ENCODE measurements around the gene SPSB2.
"Not testable (repeated sequence)": the region's sequence is repeated elsewhere in the genome, so short reads cannot be mapped to it uniquely, and the experiment has no call there.

SPSB2 gene, protein sequence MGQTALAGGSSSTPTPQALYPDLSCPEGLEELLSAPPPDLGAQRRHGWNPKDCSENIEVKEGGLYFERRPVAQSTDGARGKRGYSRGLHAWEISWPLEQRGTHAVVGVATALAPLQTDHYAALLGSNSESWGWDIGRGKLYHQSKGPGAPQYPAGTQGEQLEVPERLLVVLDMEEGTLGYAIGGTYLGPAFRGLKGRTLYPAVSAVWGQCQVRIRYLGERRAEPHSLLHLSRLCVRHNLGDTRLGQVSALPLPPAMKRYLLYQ

DNA sequence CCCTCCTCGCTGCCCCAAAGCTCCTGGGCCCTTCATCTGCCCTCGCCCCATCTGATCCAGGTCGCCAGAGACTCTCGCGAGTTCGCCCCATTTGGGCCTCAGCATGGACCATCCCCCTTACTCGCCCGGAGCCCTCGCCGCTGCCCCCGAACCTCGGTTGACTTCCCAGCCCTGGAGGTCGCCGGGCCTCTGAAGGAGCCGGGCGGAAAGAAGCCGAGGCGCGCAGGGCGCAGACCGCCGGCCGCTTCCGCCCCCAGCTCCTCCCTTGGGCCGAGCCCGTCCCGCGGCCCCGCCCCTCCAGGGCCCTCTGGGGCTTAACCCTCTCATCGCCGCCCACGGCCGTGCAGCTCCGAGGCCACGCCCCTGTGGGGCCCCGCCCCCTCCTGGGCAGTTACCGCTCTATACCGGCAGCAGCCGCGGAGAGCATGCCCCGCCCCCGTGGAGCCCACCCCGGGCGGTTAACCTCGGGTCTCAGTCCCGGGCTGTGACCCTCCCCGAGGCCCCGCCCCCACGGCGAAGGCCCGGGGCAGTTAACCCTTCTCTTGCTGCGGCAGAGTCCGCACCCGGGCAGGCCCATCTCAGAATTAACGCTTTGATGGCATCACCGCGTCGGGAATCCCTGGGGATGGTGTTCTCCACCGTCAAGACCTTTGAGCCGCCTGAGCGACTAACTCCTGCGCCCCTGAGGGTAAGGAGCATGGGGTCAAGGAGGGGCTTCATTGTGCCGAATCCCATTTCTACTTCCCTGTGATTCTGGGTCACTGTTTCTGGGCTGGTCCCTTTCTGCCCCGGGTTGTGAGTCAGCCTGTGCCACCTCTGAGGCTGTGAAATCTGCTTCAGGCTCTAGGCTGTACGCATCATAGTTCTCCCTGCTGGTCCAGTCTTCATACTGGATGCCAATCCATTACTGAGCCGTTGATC is at the start of gene SPSB2:
SPSB2 (minus strand) TSS at position 210 of the 921 bp plus-strand sequence. CDS start 402 bp downstream, outside the sequence.
- DNase-seq = peak; percentile 99

DNA sequence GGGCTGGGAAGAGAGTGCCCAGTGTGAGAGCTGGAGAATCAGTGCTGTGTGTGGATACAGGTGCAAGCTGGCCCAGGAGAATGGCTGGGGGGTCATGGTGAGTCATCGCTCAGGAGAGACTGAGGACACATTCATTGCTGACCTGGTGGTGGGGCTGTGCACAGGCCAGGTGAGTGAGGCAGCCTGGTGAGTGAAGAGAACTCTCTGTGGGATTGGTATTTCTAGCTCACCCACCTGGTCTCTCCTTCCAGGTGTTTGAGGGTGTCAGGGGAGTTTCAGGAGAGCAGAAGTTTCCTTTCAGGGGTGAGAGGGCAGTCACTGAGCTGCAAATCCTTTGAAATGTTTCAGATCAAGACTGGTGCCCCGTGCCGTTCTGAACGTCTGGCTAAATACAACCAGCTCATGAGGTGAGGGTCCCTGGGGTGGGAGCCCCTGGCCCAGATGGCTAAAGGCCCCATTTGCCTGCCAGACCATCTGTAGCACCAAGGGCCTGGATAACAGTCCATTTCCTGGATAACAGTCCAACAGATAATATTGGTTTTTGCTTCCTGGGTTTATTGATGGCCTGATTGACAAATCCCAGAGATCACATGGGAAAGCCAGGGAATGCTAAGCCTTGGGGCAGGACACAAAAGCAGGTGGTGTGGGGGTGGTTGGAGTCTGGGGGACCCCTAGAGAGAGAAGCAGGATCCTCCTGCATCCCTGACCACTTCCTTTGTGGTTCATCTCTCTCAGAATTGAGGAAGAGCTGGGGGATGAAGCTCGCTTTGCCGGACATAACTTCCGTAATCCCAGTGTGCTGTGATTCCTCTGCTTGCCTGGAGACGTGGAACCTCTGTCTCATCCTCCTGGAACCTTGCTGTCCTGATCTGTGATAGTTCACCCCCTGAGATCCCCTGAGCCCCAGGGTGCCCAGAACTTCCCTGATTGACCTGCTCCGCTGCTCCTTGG is 49.2 kb upstream of the SPSB2 start:
- no peak for DNase-seq

DNA sequence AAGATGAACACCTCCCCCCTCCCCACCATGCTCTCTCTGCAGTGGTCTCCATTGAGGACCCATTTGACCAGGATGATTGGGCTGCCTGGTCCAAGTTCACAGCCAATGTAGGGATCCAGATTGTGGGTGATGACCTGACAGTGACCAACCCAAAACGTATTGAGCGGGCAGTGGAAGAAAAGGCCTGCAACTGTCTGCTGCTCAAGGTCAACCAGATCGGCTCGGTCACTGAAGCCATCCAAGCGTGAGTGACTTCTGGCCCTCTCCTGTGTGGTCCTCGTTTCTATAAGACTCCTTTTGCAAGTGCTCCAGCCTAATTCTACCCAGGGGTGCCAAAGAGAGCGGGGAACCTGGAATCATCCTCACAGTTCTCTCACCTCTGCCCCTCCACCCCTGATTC is 48.4 kb upstream of the SPSB2 start:
- DNase-seq = no peak

DNA sequence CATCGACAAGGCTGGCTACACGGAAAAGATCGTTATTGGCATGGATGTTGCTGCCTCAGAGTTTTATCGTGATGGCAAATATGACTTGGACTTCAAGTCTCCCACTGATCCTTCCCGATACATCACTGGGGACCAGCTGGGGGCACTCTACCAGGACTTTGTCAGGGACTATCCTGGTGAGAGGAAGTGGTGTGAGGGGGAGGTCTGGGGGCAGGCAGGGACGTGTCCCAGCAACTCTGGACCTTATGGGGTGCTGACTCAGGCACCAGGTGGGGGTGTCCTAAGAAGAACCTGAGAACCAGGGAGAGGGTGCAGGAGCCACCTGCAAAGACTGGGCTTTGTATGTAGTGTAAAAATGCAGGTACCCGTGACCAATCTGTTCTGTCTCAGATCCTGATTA is 46.5 kb upstream of the SPSB2 start:
- peak; percentile 40 for DNase-seq

DNA sequence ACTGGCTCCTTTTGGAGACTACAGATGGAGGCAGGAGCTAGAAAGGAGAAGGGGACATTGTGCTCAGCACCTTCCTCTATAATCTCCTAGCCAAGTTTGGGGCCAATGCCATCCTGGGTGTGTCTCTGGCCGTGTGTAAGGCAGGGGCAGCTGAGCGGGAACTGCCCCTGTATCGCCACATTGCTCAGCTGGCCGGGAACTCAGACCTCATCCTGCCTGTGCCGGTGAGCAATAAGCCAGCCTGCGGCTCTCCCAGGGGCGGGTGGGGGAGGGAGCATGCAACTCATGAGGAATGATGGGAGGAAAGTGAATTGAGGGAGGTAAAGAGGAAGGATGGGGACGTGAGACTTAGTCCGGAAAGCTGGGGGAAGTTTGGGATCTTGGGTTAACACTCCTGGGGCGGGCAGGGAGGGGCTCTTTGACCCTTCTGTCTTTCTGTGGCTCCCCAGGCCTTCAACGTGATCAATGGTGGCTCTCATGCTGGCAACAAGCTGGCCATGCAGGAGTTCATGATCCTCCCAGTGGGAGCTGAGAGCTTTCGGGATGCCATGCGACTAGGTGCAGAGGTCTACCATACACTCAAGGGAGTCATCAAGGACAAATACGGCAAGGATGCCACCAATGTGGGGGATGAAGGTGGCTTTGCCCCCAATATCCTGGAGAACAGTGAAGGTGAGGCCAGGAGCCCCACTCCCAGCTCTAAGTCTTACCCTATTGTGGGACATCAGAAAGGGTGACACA is 44.6 kb upstream of the SPSB2 start:
- DNase-seq = no peak

DNA sequence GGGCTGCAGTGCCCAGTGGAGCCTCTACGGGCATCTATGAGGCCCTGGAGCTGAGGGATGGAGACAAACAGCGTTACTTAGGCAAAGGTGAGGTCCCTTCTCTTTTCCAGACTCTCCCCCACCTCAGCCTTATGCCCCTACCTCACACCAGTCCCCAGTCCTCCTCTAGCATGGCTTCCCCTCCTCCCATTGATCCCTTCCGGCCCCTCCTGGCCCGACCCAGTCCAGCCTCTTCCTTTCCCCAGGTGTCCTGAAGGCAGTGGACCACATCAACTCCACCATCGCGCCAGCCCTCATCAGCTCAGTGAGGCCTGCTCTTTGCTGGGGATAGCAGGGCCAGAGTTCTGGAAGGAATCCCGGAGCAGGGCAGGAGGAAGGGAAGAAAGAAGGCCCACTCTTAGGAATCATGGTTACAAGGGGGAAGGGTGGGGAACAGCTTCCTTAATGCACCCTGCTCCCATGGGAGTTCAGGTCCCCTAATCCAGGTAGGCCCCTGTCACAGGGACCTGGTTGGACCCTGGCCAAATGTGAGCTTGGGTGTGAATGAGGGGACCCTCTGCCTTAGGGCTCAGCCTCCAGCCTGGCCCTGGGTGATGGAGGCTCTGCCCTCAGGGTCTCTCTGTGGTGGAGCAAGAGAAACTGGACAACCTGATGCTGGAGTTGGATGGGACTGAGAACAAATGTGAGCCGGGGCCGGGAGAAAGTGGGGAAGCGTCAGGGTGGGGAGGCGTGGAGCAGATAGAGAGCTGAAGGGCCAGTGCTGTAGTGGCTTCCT is 43.5 kb upstream of the SPSB2 start:
- DNase-seq = no peak

DNA sequence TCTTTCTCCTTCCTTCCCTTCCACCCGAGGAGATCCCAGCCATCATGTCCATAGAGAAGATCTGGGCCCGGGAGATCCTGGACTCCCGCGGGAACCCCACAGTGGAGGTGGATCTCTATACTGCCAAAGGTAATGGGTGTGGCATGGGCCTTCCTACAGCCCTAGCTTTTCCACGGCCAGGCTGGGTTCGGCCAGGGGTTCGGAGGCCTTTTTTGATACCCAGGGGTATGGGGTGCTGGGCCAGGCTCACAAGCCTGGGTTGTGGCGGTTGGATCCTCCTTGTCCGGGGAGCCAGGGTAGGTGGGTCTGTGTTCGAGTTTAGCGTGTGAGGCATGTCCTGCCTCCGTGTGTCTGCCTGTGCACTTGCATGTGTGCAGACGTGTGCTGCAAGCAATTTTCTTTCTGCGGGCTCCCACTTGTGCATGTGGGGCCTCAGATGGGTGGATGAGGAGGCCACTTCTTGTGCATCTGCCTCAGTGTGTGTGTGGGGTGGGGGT is 42.7 kb upstream of the SPSB2 start:
- DNase-seq = no peak

DNA sequence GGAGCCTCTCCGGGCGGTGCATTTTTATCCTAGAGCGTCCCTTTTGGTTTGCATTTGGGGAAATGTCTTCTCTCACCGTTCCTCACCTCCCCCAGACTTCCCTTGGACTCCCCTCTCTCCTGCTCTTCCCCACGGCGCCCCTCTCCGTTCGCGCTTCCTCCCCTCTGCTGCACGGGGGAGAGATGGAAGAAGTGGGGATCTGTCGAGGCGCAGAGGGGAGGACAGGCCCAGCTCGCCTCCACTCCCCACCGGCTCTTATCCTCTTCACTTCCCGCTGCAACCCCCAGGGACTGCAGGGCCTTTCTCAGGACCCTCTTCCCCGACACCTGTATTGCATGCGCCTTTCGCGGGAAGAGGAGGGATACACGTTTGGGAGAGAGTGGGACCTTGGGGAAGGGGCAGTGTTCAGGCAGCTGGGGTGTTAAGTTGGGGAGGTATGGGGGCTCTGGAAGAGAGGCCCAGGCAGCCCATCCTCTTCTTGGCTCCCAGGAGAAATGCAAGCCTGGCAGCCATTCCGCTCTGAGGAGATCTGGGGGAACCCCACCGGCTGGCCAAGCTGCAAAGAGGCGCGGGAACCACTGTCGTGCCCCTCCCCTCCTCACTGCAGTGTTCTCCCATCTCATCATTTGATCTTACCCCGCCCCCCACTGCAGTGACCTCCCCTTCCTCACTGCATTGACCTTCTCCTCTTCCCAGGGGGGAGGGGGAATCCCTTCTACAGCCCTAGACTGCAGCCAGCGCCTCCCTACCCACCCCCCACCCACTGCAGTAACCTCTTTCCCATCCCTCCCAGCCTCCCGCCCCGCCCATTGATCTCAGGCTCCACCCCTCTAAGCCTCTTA is 42.1 kb upstream of the SPSB2 start:
- peak; percentile 61 for DNase-seq

DNA sequence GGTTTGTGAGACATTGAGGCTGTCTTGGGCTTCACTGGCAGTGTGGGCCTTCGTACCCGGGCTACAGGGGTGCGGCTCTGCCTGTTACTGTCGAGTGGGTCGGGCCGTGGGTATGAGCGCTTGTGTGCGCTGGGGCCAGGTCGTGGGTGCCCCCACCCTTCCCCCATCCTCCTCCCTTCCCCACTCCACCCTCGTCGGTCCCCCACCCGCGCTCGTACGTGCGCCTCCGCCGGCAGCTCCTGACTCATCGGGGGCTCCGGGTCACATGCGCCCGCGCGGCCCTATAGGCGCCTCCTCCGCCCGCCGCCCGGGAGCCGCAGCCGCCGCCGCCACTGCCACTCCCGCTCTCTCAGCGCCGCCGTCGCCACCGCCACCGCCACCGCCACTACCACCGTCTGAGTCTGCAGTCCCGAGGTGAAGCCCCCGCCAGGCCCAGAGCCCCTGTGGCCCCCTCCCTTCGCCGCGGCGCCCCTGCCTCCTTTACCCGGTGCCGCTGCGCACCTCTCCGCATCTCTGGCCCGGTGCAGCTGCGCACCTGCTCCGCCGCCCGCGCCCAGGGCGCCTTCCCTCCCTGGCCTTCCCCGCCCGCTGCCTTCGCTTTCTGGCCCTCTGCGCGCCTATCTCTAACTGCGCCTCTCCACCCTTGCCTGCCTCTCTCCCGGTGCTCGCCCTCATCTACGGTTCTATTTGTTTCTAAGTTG is 41.3 kb upstream of the SPSB2 start, which contains the start of gene ENO2:
ENO2 (plus strand) TSS at position 335 of the 701 bp plus-strand sequence. CDS start 1,253 bp downstream, outside the sequence.
- peak; percentile 60 for DNase-seq

DNA sequence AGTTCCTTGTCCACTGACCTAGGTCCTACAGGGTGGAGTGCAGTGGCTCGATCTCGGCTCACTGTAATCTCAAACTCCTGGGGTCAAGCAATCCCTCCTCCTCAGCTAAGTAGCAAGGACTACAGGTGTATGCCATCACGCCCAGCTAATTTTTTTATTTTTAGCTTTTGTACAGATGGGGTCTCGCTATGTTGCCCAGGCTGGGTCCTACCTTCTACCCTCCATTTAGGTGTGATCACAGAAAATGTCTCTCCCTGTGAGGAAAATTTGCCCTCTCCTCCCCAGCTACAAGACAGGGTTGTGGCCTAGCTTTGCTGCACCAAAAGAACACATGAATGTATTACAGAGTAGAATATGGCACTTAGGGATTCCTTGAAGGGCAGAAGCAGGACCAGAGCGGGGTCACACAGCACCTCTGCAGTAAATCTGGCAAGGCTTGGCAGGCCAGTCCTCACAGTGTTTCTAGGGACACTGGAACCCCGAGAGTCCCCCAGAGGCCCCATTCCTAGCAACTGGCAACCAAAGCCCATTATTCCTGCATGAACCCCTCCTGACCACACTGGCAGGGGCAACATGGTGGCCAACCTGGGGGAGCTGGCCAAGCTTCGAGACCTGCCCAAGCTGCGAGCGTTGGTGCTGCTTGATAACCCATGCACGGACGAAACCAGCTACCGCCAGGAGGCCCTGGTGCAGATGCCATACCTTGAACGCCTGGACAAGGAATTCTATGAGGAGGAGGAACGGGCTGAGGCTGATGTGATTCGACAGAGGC is 39.2 kb upstream of the SPSB2 start:
- no peak for DNase-seq

DNA sequence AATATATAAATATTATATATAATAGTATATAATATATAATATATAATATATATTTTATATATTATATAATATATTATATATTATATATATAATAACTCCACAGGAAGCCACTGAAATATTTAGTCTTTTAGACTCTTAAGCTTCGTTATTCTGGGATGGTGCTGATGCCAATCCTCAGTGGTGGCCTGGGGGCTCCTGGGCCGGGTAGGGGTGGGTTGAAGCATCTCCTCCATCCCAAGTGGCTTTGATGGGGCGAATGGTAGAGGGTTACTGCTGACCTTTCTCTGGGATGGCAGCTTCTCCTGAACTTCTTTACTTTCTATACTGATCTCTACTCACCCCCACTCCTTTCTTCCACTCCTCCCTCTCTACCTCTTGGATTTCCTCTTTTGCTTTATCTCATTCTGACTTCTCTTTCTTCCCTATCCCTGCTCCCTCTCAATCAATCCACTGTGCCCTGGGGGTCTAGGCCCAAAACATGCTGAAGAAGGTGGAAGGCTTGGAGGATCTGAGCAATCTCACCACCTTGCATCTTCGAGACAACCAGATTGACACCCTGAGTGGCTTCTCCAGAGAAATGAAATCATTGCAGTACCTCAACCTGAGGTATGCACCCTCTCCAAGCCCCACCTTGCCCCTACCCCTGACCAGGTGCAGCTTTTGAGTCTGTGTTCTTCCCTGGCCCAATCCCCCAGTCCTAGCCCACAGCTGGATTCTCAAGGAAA is 36.5 kb upstream of the SPSB2 start:
- DNase-seq = no peak

DNA sequence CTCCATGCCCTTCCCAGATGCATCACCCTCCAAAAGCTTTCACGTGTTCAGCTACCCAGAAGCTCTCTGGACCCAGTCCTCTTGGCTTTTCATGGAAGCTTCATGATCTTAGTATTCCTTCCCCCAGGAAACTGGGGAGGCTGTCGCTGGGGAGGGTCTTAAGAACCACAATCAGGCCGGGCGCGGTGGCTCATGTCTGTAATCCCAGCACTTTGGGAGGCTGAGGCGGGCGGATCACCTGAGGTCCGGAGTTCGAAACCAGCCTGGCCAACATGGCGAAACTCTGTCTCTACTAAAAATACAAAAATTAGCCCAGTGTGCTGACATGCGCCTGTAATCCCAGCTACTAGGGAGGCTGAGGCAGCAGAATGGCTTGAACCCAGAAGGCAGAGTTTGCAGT is 35.0 kb upstream of the SPSB2 start:
- not testable (repeated sequence) for DNase-seq

DNA sequence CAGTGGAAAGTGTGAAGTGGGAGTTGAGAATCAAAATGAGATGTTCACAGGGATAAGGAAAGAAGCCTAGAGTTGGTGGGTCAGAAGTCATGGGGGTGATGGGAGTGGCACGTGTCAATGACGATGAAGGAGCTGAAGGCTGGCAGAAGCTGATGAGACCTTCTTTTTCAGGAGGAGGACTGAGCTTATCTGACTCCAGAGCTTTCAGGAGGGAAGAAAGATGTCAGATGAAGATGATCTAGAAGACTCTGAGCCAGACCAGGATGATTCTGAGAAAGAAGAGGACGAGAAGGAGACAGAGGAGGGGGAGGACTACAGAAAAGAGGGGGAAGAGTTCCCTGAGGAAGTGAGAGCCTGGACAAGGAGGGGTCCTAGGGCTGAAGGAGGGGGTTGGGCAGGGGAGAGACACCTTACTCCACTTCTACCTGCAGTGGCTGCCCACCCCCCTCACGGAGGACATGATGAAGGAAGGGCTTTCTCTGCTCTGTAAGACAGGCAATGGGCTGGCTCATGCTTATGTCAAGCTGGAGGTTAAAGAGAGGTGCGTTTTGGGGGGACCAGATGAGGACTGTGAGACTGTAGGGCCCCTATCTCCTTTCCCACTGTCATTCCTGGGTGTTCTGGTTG is 32.4 kb upstream of the SPSB2 start:
- DNase-seq = no peak

DNA sequence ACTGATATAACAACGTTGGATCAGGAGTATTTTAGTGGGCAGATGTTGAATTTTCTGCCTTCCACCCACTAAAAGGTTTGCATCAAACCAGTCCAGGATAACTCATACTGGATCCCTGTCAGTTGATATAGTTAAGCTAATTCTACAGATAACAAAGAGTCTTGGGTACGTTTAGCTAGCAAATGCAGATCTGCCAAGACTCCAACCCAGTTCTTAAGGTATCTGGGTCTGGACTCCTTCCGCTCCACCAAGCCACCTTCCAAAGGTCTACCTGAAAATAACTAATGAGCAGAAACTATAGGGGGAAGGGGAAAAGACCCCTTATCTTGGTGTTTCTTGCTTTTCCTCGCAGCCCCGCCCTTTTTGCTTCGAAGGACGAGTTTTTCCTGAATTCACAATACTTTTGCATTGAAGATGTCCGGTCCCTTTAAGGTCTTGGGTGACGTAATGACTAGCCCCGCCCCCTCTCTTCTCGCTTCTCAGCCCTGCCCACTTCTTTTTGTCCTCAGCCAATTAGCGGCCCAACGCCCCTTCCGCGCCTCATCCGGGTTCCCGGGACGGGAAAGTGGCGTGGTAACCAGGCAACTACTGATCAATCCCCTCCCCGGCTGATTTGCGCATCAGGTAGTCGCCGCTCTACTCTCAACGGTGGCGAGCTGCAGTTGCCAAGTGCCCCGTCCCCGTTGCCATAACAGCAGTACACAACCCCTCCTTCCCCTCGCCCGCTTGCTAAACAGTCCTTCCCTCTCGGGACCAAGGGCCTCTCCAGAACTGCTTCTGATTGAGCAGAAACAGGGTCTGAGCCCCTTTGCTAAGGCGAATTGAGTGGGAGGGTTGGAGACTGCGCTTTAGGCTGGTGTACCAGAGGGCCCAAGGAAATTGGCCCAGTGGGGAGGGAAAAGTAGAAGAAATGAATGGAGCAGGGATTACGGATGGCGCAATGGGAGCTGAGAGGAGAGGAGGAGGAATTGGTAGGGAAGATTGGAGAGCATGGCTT is 31.5 kb upstream of the SPSB2 start, which contains the start of gene LRRC23:
LRRC23 (plus strand) TSS at position 543 of the 997 bp plus-strand sequence. CDS start 812 bp downstream, outside the sequence.
- DNase-seq = peak; percentile 98

DNA sequence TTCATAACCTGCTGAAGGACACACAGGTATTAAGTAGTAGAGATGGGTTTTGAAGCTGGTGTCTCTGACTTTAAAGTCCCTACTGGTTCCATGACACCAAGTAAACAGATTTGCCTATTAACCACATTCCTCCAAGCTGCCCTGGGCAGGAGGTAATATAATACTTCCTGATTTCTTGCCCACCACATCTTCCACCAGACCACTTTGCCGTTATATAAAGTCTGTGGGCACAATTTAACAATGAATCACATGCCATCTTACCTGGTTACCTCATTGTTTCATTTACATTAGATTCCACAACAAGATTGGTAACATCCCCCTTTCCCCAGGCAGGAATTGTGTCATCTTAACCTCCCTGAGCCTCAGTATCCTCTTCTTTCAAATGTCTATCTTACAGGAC is 30.6 kb upstream of the SPSB2 start:
- DNase-seq = peak; percentile 61

DNA sequence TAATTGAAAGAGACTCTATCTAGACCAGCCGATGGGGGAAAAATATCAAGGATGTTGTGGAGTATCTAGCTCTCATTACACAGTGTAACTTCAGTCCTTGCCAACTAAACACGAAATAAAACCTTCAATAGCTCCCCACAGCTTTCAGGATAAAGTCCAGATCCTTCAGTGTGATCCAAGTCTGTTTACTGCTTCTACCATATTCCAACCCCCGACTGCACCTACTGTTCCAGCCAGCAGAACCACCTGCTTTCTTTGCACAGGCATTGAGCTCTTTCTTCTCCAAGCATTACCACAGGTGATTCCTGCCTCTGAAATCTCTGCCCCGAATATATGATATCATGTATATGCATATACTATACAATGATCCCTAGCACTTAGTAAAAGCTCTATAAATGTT is 29.3 kb upstream of the SPSB2 start:
- no peak for DNase-seq
